ENCODE data around the gene ABLIM2. TPM values are rescaled to one million over a fixed set of nuclear protein-coding genes. Genes with fewer than 3 reads are reported as not detected.
A peak's percentile ranks its signal among the peaks of the same experiment; 100 is the strongest.

The ABLIM2 gene
- total RNA-seq, 2 experiments from 2014 or later = 0.32 to 0.54 TPM

GRCh38 chr4:8110071-8110986 lies 48.3 kb downstream of the ABLIM2 start:
- DNase-seq (peak; percentile 24), ATAC-seq (peak; percentile 62)
- intact Hi-C loops (cut with micrococcal nuclease) = no loop called here
- POLR2A ChIA-PET = no interaction called here
- Mint-ChIP-seq H3K4me3 (no peak overlapping the region), H3K9me3 (no peaks in the 10 kb centered on the region), H3K27ac (no peak overlapping the region), H3K4me1 (ENCODE audit: low read depth) (peaks cover 3% of the 10 kb centered on the region), H3K27me3 (no peaks in the 10 kb centered on the region), H3K36me3 (ENCODE audit: low read depth) (no peaks in the 10 kb centered on the region)
- CTCF ChIA-PET = no interaction called here
- peak; percentile 45 for TF ChIP-seq CTCF (IDR thresholded peaks at IDR 0.05)

GRCh38 chr4:8109406-8110065 lies 49.1 kb downstream of the ABLIM2 start:
- DNase-seq = no peak
- Mint-ChIP-seq H3K4me3 (no peak overlapping the region), H3K27me3 (no peaks in the 10 kb centered on the region), H3K36me3 (ENCODE audit: low read depth) (no peaks in the 10 kb centered on the region), H3K4me1 (ENCODE audit: low read depth) (peaks cover 2% of the 10 kb centered on the region), H3K9me3 (no peaks in the 10 kb centered on the region), H3K27ac (no peak overlapping the region)
- POLR2A ChIA-PET = no interaction called here
- no peak for TF ChIP-seq CTCF (IDR thresholded peaks at IDR 0.05)
- intact Hi-C loops (cut with micrococcal nuclease) = no loop called here
- CTCF ChIA-PET = no interaction called here
- ATAC-seq = no peak

- intact Hi-C loops (cut with micrococcal nuclease) = no loop called here
- DNase-seq (no peak), ATAC-seq (no peak)
- CTCF ChIA-PET = no interaction called here
- no peak overlapping the region for H3K4me3 Mint-ChIP-seq
- no peak for TF ChIP-seq CTCF (IDR thresholded peaks at IDR 0.05)
- H3K9me3 Mint-ChIP-seq = no peaks in the 10 kb centered on the region
- H3K4me1 Mint-ChIP-seq (ENCODE audit: low read depth) = peaks cover 2% of the 10 kb centered on the region
- POLR2A ChIA-PET = no interaction called here
- no peak overlapping the region for H3K27ac Mint-ChIP-seq
- no peaks in the 10 kb centered on the region for H3K36me3 Mint-ChIP-seq (ENCODE audit: low read depth)
- H3K27me3 Mint-ChIP-seq = no peaks in the 10 kb centered on the region
Measured at GRCh38 chr4:8108991-8109390, 49.6 kb downstream of the ABLIM2 start.

GRCh38 chr4:8108261-8108660 lies 50.4 kb downstream of the ABLIM2 start:
- ChIA-PET POLR2A (no interaction called here), CTCF (no interaction called here)
- no peak overlapping the region for H3K4me3 Mint-ChIP-seq
- H3K27me3 Mint-ChIP-seq = no peaks in the 10 kb centered on the region
- H3K27ac Mint-ChIP-seq = no peak overlapping the region
- ATAC-seq = no peak
- no peaks in the 10 kb centered on the region for H3K36me3 Mint-ChIP-seq (ENCODE audit: low read depth)
- DNase-seq = no peak
- H3K4me1 Mint-ChIP-seq (ENCODE audit: low read depth) = peaks cover 2% of the 10 kb centered on the region
- no peaks in the 10 kb centered on the region for H3K9me3 Mint-ChIP-seq
- intact Hi-C loops (cut with micrococcal nuclease) = no loop called here
- TF ChIP-seq CTCF (IDR thresholded peaks at IDR 0.05) = no peak

- Mint-ChIP-seq H3K27ac (no peak overlapping the region), H3K36me3 (ENCODE audit: low read depth) (no peaks in the 10 kb centered on the region), H3K9me3 (no peaks in the 10 kb centered on the region), H3K4me3 (no peak overlapping the region), H3K4me1 (ENCODE audit: low read depth) (peaks cover 2% of the 10 kb centered on the region), H3K27me3 (no peaks in the 10 kb centered on the region)
- intact Hi-C loops (cut with micrococcal nuclease) = no loop called here
- DNase-seq = no peak
- POLR2A ChIA-PET = no interaction called here
- ATAC-seq = no peak
- TF ChIP-seq CTCF (IDR thresholded peaks at IDR 0.05) = no peak
- CTCF ChIA-PET = no interaction called here
Measured at GRCh38 chr4:8107146-8107657, 51.4 kb downstream of the ABLIM2 start.

All from activated CD8-positive, alpha-beta T cell treated with anti-CD3 and anti-CD28 coated beads for 36 hours (primary cell).